ENCODE data around the gene NLRP1. TPM values are rescaled to one million over a fixed set of nuclear protein-coding genes. Genes with fewer than 3 reads are reported as not detected.

The NLRP1 gene
- total and polyA plus RNA-seq, 2 of the 13 experiments (the other 11 are each of a cell fraction or from before 2014, with no cell fraction given) = 3.4 to 3.7 TPM

GRCh38 chr17:5583426-5584382 lies 605 bp downstream of the NLRP1 start:
- no peak for TF ChIP-seq PTBP1 (IDR thresholded peaks at IDR 0.05; ENCODE audit: low read depth, low read length, poor library complexity, severe bottlenecking)
- BruUV-seq (replicated peaks) = no TSS peak
- no peaks in the 10 kb centered on the region for H3K4me1 ChIP-seq (ENCODE audit: insufficient read depth, low read length)
- no peaks in the 10 kb centered on the region for H3K36me3 ChIP-seq (replicated peaks in 1 of 2; ENCODE audit: control insufficient read depth in 1 of 2, insufficient read depth in 2 of 2, low read length in 2 of 2)
- DNase-seq (ENCODE audit: low spot score) = no peak
- H3K4me2 ChIP-seq (ENCODE audit: low read depth, low read length) = no peak overlapping the region
- ATAC-seq = no peak
- H3K79me2 ChIP-seq (ENCODE audit: insufficient read depth, low read length) = no peaks in the 10 kb centered on the region
- no peak overlapping the region for H3K9ac ChIP-seq (ENCODE audit: insufficient read depth, low read depth, low read length)
- no peak overlapping the region for H3K27ac ChIP-seq (ENCODE audit: extremely low read length, insufficient read depth, low read length)
- 36% methylated on average over 14 of the region's 21 CpGs for WGBS (ENCODE audit: low lambda C conversion rate)
- intact Hi-C loops (cut with micrococcal nuclease; ENCODE audit: unreplicated experiment) = loop anchor here (10.0 kb wide), 1 partner anchor 121 kb away; no protein-coding TSS in a partner anchor
- ChIA-PET POLR2A (no interaction called here), CTCF (ENCODE audit: low intra/inter-chr PET ratio, low total read pairs) (no interaction called here)
- no peaks in the 10 kb centered on the region for H4K20me1 ChIP-seq (ENCODE audit: insufficient read depth, low read length)
- FAIRE-seq = no peak
- no peak overlapping the region for H2AFZ ChIP-seq (ENCODE audit: low read length)
- no peaks in the 10 kb centered on the region for H3K9me3 ChIP-seq (ENCODE audit: low read length)
- no peaks in the 10 kb centered on the region; a peak in 1 of 5 replicates for H3K27me3 ChIP-seq (ENCODE audit: control insufficient read depth in 1 of 2, insufficient read depth in 2 of 2, low read length in 2 of 2)
- in situ Hi-C loops (cut with HindIII; ENCODE audit: extremely low pct_ligation_motif_present, low pct_unique_long_range_greater_than_20kb) = no loop called here
- no peak overlapping the region for H3K4me3 ChIP-seq (replicated peaks in 1 of 3; ENCODE audit: insufficient read depth in 1 of 3, low read depth in 2 of 3, low read length in 3 of 3)

- H3K27ac ChIP-seq (ENCODE audit: extremely low read length, insufficient read depth, low read length) = no peak overlapping the region
- FAIRE-seq = no peak
- H3K9ac ChIP-seq (ENCODE audit: insufficient read depth, low read depth, low read length) = no peak overlapping the region
- ChIA-PET POLR2A (no interaction called here), CTCF (ENCODE audit: low intra/inter-chr PET ratio, low total read pairs) (no interaction called here)
- no peak overlapping the region for H3K4me2 ChIP-seq (ENCODE audit: low read depth, low read length)
- WGBS (ENCODE audit: low lambda C conversion rate) = 11% methylated on average over 10 of the region's 11 CpGs
- in situ Hi-C loops (cut with HindIII; ENCODE audit: extremely low pct_ligation_motif_present, low pct_unique_long_range_greater_than_20kb) = no loop called here
- no peak overlapping the region for H3K4me3 ChIP-seq (replicated peaks in 1 of 3; ENCODE audit: insufficient read depth in 1 of 3, low read depth in 2 of 3, low read length in 3 of 3)
- no peak for ATAC-seq
- no peaks in the 10 kb centered on the region for H3K36me3 ChIP-seq (replicated peaks in 1 of 2; ENCODE audit: control insufficient read depth in 1 of 2, insufficient read depth in 2 of 2, low read length in 2 of 2)
- intact Hi-C loops (cut with micrococcal nuclease; ENCODE audit: unreplicated experiment) = loop anchor here (10.0 kb wide), 1 partner anchor 122 kb away; no protein-coding TSS in a partner anchor
- H4K20me1 ChIP-seq (ENCODE audit: insufficient read depth, low read length) = no peaks in the 10 kb centered on the region
- no peaks in the 10 kb centered on the region for H3K4me1 ChIP-seq (ENCODE audit: insufficient read depth, low read length)
- DNase-seq (ENCODE audit: low spot score) = no peak
- TF ChIP-seq HNF4A (CRISPR knock-in tag; IDR thresholded peaks at IDR 0.05) = no peak
- no peak for TF ChIP-seq ZNF432 (CRISPR knock-in tag; IDR thresholded peaks at IDR 0.05; ENCODE audit: borderline replicate concordance)
- TF ChIP-seq KAT8 (CRISPR knock-in tag; IDR thresholded peaks at IDR 0.05) = no peak
- no peak for TF ChIP-seq NCOA2 (CRISPR knock-in tag; IDR thresholded peaks at IDR 0.05)
- TF ChIP-seq, protein P1, sequence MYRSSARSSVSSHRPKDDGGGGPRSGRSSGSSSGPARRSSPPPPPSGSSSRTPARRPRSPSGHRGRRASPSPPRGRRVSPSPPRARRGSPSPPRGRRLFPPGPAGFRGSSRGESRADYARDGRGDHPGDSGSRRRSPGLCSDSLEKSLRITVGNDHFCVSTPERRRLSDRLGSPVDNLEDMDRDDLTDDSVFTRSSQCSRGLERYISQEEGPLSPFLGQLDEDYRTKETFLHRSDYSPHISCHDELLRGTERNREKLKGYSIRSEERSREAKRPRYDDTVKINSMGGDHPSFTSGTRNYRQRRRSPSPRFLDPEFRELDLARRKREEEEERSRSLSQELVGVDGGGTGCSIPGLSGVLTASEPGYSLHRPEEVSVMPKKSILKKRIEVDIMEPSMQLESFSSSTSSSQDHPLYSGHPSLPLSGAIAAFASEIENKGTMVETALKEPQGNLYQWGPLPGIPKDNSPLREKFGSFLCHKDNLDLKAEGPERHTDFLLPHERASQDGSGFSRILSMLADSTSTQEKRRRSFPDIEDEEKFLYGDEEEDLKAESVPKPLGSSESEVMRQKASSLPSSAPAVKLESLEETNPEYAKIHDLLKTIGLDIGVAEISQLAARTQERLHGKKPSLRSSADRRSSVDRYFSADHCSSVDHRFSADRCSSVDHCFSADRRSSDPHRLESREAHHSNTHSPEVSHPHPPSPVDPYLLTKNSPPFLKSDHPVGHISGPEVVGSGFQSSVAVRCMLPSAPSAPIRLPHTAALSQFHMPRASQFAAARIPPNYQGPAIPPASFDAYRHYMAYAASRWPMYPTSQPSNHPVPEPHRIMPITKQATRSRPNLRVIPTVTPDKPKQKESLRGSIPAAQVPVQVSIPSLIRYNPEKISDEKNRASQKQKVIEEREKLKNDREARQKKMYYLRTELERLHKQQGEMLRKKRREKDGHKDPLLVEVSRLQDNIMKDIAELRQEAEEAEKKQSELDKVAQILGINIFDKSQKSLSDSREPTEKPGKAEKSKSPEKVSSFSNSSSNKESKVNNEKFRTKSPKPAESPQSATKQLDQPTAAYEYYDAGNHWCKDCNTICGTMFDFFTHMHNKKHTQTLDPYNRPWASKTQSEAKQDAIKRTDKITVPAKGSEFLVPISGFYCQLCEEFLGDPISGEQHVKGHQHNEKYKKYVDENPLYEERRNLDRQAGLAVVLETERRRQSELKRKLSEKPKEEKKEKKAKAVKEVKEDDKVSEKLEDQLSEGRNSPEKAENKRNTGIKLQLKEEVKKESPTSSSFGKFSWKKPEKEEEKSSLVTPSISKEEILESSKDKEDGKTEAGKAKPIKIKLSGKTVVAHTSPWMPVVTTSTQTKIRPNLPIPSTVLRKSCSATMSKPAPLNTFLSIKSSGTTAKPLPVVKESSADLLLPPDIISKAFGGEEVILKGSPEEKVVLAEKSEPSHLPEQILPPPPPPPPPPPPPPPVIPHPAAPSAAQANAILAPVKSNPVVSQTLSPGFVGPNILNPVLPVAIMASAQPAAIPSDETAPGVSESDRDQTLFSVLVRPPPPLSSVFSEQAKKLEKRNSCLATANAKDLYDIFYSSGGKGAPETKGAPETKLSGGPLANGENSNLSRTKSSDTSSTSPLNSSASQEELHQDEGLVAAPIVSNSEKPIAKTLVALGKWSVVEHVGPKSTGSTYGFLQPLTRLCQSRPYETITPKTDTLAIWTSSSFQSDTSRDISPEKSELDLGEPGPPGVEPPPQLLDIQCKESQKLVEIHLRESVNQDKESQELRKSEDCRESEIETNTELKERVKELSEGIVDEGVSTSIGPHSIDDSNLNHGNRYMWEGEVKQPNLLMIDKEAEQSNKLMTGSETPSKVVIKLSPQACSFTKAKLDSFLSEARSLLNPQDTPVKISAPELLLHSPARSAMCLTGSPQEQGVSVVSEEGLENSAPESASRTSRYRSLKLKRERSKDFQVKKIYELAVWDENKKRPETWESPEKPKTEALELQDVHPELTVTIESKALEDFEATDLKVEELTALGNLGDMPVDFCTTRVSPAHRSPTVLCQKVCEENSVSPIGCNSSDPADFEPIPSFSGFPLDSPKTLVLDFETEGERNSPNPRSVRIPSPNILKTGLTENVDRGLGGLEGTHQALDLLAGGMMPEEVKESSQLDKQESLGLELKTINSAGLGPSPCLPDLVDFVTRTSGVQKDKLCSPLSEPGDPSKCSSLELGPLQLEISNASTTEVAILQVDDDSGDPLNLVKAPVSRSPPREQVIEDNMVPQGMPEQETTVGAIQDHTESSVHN (CRISPR knock-in tag; IDR thresholded peaks at IDR 0.05) = no peak
- no peak overlapping the region for H2AFZ ChIP-seq (ENCODE audit: low read length)
- no peaks in the 10 kb centered on the region for H3K79me2 ChIP-seq (ENCODE audit: insufficient read depth, low read length)
- H3K9me3 ChIP-seq (ENCODE audit: low read length) = no peaks in the 10 kb centered on the region
- no TSS peak for BruUV-seq (replicated peaks)
- no peaks in the 10 kb centered on the region; a peak in 1 of 5 replicates for H3K27me3 ChIP-seq (ENCODE audit: control insufficient read depth in 1 of 2, insufficient read depth in 2 of 2, low read length in 2 of 2)
Measured at GRCh38 chr17:5582209-5583185, 1.8 kb downstream of the NLRP1 start.

Data from HepG2 (cell line).